GM03348 (cell line): ENCODE data around the gene TOPORS.

ENCODE experiments used
- DNase-seq: peaks from one replicate; pipeline ENCODE4 v3.0.0; 2012; ENCODE audit warnings: low spot score

Gene TOPORS

GRCh38 chr9:32502464-32502863, 49.9 kb downstream of the TOPORS start:
- no peak for DNase-seq

GRCh38 chr9:32501868-32502267, 50.5 kb downstream of the TOPORS start:
- no peak for DNase-seq

- DNase-seq: peak; percentile 10
Measured at GRCh38 chr9:32500768-32501167, 51.6 kb downstream of the TOPORS start.

GRCh38 chr9:32497921-32498320, 54.5 kb downstream of the TOPORS start:
- no peak for DNase-seq

- DNase-seq: no peak
Measured at GRCh38 chr9:32490601-32491000, 61.8 kb downstream of the TOPORS start.
